Fibroblast of pulmonary artery (primary cell): Measurements from ENCODE around the gene KDM4C.
"Not testable (repeated sequence)": the region's sequence is repeated elsewhere in the genome, so short reads cannot be mapped to it uniquely, and the experiment has no call there.

ENCODE experiments used
- DNase-seq: peaks from one replicate; pipeline ENCODE4 v3.0.0-alpha.2; 2010; ENCODE audit warnings: low read depth
- H3K4me3 ChIP-seq: replicated peaks from 2 replicates; pipeline ENCODE4 v1.5.1; 2011; ENCODE audit warnings: low read depth, mild to moderate bottlenecking, control low read depth, low read length, moderate library complexity
- CTCF ChIP-seq: IDR thresholded peaks from 2 replicates; pipeline ENCODE4 v1.5.1; 2011; ENCODE audit warnings: mild to moderate bottlenecking, control low read depth, low read length, inconsistent platforms; ENCODE audit errors: missing control alignments

KDM4C gene

GRCh38 chr9:7173139-7173538 lies 415.4 kb downstream of the KDM4C start:
- TF ChIP-seq CTCF = no peak
- DNase-seq = no peak
- H3K4me3 ChIP-seq = no peak overlapping the region

DNA sequence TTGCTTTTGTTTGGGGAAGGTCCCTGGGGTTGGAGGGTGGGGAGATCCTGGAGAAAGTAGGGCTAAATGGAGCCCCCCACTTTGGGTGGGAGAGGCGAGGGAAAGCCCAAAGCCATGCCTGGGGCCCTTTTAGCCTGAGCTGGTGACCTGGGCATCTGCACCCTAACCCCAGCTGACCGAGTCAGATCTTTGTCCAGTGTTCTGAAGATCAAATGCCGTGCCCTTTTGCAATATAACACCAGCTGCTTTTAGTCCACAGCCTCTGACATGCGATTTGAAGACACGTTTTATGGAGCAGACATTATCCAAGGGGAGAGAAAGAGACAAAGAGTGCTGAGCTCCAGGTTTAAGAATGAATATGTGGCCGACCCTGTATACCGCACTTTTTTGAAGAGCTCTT lies 416.5 kb downstream of the KDM4C start:
- no peak overlapping the region for H3K4me3 ChIP-seq
- DNase-seq = no peak
- no peak for TF ChIP-seq CTCF

DNA sequence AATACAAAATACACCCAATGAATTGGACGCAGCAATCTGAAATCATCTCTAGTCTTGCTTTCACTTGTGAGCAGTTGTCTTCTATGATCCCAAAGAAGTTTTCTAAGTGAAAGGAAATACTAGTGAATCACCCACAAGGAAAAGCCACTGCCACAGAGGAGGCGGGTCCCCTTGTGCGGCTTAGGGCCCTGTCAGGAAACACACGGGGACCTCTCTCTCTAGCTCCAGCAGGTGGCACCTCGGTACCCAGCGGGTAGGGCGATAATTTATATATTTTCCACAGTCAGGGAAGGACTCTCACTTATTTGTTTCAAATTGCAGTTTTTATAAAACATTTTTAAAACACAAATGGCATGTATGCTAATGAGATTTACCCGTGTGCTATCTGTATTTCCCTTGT lies 417.1 kb downstream of the KDM4C start:
- no peak for DNase-seq
- TF ChIP-seq CTCF = no peak
- H3K4me3 ChIP-seq = no peak overlapping the region

GRCh38 chr9:7176561-7176960 lies 418.8 kb downstream of the KDM4C start:
- DNase-seq = no peak
- no peak for TF ChIP-seq CTCF
- H3K4me3 ChIP-seq = no peak overlapping the region

GRCh38 chr9:7177383-7177782 lies 419.6 kb downstream of the KDM4C start:
- TF ChIP-seq CTCF = no peak
- DNase-seq = no peak
- no peak overlapping the region for H3K4me3 ChIP-seq

GRCh38 chr9:7178729-7179128 lies 421.0 kb downstream of the KDM4C start:
- no peak for DNase-seq
- TF ChIP-seq CTCF = no peak
- H3K4me3 ChIP-seq = no peak overlapping the region

- H3K4me3 ChIP-seq = no peak overlapping the region
- DNase-seq = no peak
- TF ChIP-seq CTCF = no peak
Observed at GRCh38 chr9:7180247-7180646, 422.5 kb downstream of the KDM4C start.

GRCh38 chr9:7183139-7183538 lies 425.4 kb downstream of the KDM4C start:
- H3K4me3 ChIP-seq, DNase-seq: not testable (repeated sequence)
